ENCODE measurements around the gene IRF4.
"Not testable (repeated sequence)": the region's sequence is repeated elsewhere in the genome, so short reads cannot be mapped to it uniquely, and the experiment has no call there.

The IRF4 gene

GRCh38 chr6:404685-405423 lies 13.3 kb downstream of the IRF4 start:
- DNase-seq: peak; percentile 23
- in situ Hi-C loops (cut with MboI; ENCODE audit: low pct_unique_long_range_greater_than_20kb, low sequenced_read_pairs): no loop called here

GRCh38 chr6:408148-408547 lies 16.6 kb downstream of the IRF4 start:
- no peak for DNase-seq
- in situ Hi-C loops (cut with MboI; ENCODE audit: low pct_unique_long_range_greater_than_20kb, low sequenced_read_pairs): no loop called here

- in situ Hi-C loops (cut with MboI; ENCODE audit: low pct_unique_long_range_greater_than_20kb, low sequenced_read_pairs): no loop called here
- peak; percentile 93 for DNase-seq
Measured at GRCh38 chr6:408599-409102, 17.1 kb downstream of the IRF4 start.

GRCh38 chr6:409370-409972 lies 17.9 kb downstream of the IRF4 start:
- in situ Hi-C loops (cut with MboI; ENCODE audit: low pct_unique_long_range_greater_than_20kb, low sequenced_read_pairs): no loop called here
- DNase-seq: no peak

- in situ Hi-C loops (cut with MboI; ENCODE audit: low pct_unique_long_range_greater_than_20kb, low sequenced_read_pairs): no loop called here
Measured at GRCh38 chr6:410555-411395, 19.2 kb downstream of the IRF4 start.

GRCh38 chr6:411402-412145 lies 20.0 kb downstream of the IRF4 start:
- in situ Hi-C loops (cut with MboI; ENCODE audit: low pct_unique_long_range_greater_than_20kb, low sequenced_read_pairs): no loop called here
- peak; percentile 19 for DNase-seq

More at GRCh38 chr6:410555-411395, 19.2 kb downstream of the IRF4 start:
- DNase-seq: no peak

- DNase-seq: no peak
- in situ Hi-C loops (cut with MboI; ENCODE audit: low pct_unique_long_range_greater_than_20kb, low sequenced_read_pairs): no loop called here
Measured at GRCh38 chr6:412146-412886, 20.8 kb downstream of the IRF4 start.

- in situ Hi-C loops (cut with MboI; ENCODE audit: low pct_unique_long_range_greater_than_20kb, low sequenced_read_pairs): no loop called here
- DNase-seq: peak; percentile 57
Measured at GRCh38 chr6:414447-414846, 22.9 kb downstream of the IRF4 start.

- in situ Hi-C loops (cut with MboI; ENCODE audit: low pct_unique_long_range_greater_than_20kb, low sequenced_read_pairs): no loop called here
- DNase-seq: no peak
Measured at GRCh38 chr6:415087-415486, 23.5 kb downstream of the IRF4 start.

- in situ Hi-C loops (cut with MboI; ENCODE audit: low pct_unique_long_range_greater_than_20kb, low sequenced_read_pairs): no loop called here
- DNase-seq: no peak
Measured at GRCh38 chr6:421211-421610, 29.7 kb downstream of the IRF4 start.

GRCh38 chr6:422433-423054 lies 31.0 kb downstream of the IRF4 start:
- in situ Hi-C loops (cut with MboI; ENCODE audit: low pct_unique_long_range_greater_than_20kb, low sequenced_read_pairs): no loop called here

GRCh38 chr6:423055-423798 lies 31.7 kb downstream of the IRF4 start:
- in situ Hi-C loops (cut with MboI; ENCODE audit: low pct_unique_long_range_greater_than_20kb, low sequenced_read_pairs): no loop called here
- no peak for DNase-seq

More at GRCh38 chr6:422433-423054, 31.0 kb downstream of the IRF4 start:
- no peak for DNase-seq

- in situ Hi-C loops (cut with MboI; ENCODE audit: low pct_unique_long_range_greater_than_20kb, low sequenced_read_pairs): no loop called here
- DNase-seq: no peak
Measured at GRCh38 chr6:423799-424345, 32.3 kb downstream of the IRF4 start.

- in situ Hi-C loops (cut with MboI; ENCODE audit: low pct_unique_long_range_greater_than_20kb, low sequenced_read_pairs): no loop called here
Measured at GRCh38 chr6:424741-425417, 33.3 kb downstream of the IRF4 start.

GRCh38 chr6:425418-425788 lies 33.9 kb downstream of the IRF4 start:
- in situ Hi-C loops (cut with MboI; ENCODE audit: low pct_unique_long_range_greater_than_20kb, low sequenced_read_pairs); DNase-seq: not testable (repeated sequence)

More at GRCh38 chr6:424741-425417, 33.3 kb downstream of the IRF4 start:
- DNase-seq: no peak

GRCh38 chr6:426198-426738 lies 34.7 kb downstream of the IRF4 start:
- in situ Hi-C loops (cut with MboI; ENCODE audit: low pct_unique_long_range_greater_than_20kb, low sequenced_read_pairs): not testable (repeated sequence)

More at GRCh38 chr6:426198-426738, 34.7 kb downstream of the IRF4 start:
- DNase-seq: not testable (repeated sequence)
